ENCODE data around the gene IP6K2.

Gene IP6K2

DNA sequence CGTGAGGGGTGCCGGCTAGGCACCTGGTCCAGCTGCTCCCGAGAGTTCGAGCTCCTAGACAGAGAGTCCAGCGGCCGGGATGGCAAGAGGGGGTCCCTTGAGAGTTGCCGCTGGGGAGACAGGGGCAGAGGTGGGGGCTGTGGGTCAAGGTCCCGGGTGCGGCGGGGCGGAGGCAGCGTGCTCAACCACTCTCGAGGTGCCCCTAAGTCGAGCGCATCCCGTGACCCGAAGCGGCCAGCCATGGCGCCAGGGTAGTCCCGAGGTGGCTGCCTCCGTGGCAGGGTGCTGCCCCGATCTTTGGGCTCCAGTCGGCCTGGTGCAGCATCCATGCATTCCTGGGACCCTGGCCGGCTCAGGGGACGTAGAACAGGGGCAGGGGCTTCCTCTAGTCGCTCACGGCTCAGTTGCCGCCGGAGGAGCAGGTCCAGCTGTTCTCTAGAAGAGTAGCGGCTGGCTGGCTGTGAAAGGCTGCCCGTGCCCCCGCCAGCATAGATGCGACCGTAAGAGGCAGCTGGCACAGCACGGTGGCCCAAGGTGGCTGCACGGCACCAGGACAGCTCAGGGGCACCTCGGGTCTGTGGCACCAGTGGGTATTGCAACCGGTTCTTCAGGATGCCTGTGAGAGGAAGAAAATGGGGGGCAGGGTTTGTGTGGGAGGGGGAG lies 76.9 kb downstream of the IP6K2 start:
- no peak overlapping the region for H3K9ac ChIP-seq (ENCODE audit: low read depth, low read length)
- H3K4me1 ChIP-seq (ENCODE audit: control insufficient read depth, insufficient read depth, low read length), result no peaks in the 10 kb centered on the region

More for the DNA sequence above, 76.9 kb downstream of the IP6K2 start:
- Histone ChIP-seq H3K36me3 (ENCODE audit: control insufficient read depth, insufficient read depth, low read length) (peaks cover 39% of the 10 kb centered on the region), H3K9me3 (ENCODE audit: control insufficient read depth, insufficient read depth, low read length) (no peaks in the 10 kb centered on the region), H3K27me3 (ENCODE audit: control insufficient read depth, insufficient read depth, low read length) (no peaks in the 10 kb centered on the region), H3K4me3 (ENCODE audit: low read depth, low read length) (no peak overlapping the region)

Measured in iPS-15b (cell line).